GM12878 (cell line): ENCODE data around the gene JMY. TPM values are rescaled to one million over a fixed set of nuclear protein-coding genes. Genes with fewer than 3 reads are reported as not detected.

Experiments
- ATAC-seq: fragments of 200-7000 bp; cut with Tn5 transposase; 3 replicates; pipeline ENCODE4 v1.9.1; 2020; ENCODE audit warnings: mild to moderate bottlenecking, moderate library complexity
- BruUV-seq: library from RNA; stranded (reverse); fragments of 400-500 nt; replicated peaks from 2 replicates; lab custom pipeline; 2021; lab: Mats Ljungman, UMichigan
- CTCF ChIA-PET: fragments of 300-600 bp; sonication (Branson Sonifier 250); formaldehyde crosslinking; extraction: SDS; loops from one replicate; lab custom pipeline; 2021; ENCODE audit warnings: inconsistent platforms; lab: Yijun Ruan, JAX
- POLR2A ChIA-PET: fragments of 350-600 bp; formaldehyde crosslinking; extraction: SDS; loops from one replicate; lab custom pipeline; 2021; ENCODE audit warnings: inconsistent platforms; lab: Charles Lee
- RAD21 ChIA-PET: fragments of 300-600 bp; sonication (Branson Sonifier 250); formaldehyde crosslinking; loops from one replicate; lab custom pipeline; 2023; ENCODE audit warnings: antibody characterized with exemption; ENCODE audit not compliant: unreplicated experiment; lab: Charles Lee
- SMC1A ChIA-PET: fragments of 300-600 bp; sonication (Branson Sonifier 250); formaldehyde crosslinking; loops from one replicate; lab custom pipeline; 2023; ENCODE audit not compliant: unreplicated experiment, uncharacterized antibody; lab: Charles Lee
- DNase-seq: peaks from one replicate; pipeline ENCODE4 v3.0.0-alpha.2; 2011; ENCODE audit warnings: low read depth, low spot score
- FAIRE-seq: peaks from 3 replicates; lab custom pipeline; 2011; peaks lifted over from hg19 to GRCh38; lab: Jason Lieb, UNC
- H2AFZ ChIP-seq: 2 replicates; pipeline ENCODE4 v1.6.0; 2011; ENCODE audit warnings: low read depth, low read length, control low read depth; ENCODE audit not compliant: control insufficient read depth
- H3K27ac ChIP-seq: 2 replicates; pipeline ENCODE4 v1.5.1; 2011; ENCODE audit warnings: control low read depth; ENCODE audit not compliant: control insufficient read depth, insufficient read depth
- H3K27me3 ChIP-seq, 2 experiments: replicated peaks in 1 of 2; 2 replicates each; pipeline versions ENCODE4 v1.6.0 to v1.6.1; 2011; ENCODE audit warnings: low read length in 1 of 2; ENCODE audit not compliant: control insufficient read depth in 2 of 2, insufficient read depth in 2 of 2
- H3K36me3 ChIP-seq, 2 experiments: 2 replicates each; pipeline ENCODE4 v1.5.1; 2011; ENCODE audit warnings: low read length in 1 of 2; ENCODE audit not compliant: control insufficient read depth in 2 of 2, insufficient read depth in 2 of 2
- H3K4me1 ChIP-seq: 2 replicates; pipeline ENCODE4 v1.6.1; 2011; ENCODE audit warnings: mild to moderate bottlenecking, low read length, moderate library complexity, mixed read lengths; ENCODE audit not compliant: control insufficient read depth, insufficient read depth
- H3K4me2 ChIP-seq: 2 replicates; pipeline ENCODE4 v1.6.0; 2011; ENCODE audit warnings: control low read depth; ENCODE audit not compliant: control insufficient read depth, insufficient read depth
- H3K4me3 ChIP-seq: fragments of 200-600 bp; sonication (generic); 2 replicates; pipeline ENCODE4 v1.5.1; 2016
- H3K79me2 ChIP-seq: 2 replicates; pipeline ENCODE4 v1.6.0; 2011; ENCODE audit warnings: low read length; ENCODE audit not compliant: control insufficient read depth, insufficient read depth
- H3K9ac ChIP-seq: 2 replicates; pipeline ENCODE4 v1.8.0; 2011; ENCODE audit warnings: low read length, control low read depth, mixed read lengths; ENCODE audit not compliant: control insufficient read depth, insufficient read depth
- H3K9me3 ChIP-seq: replicated peaks from 3 replicates; pipeline ENCODE4 v1.5.1; 2011; ENCODE audit warnings: mild to moderate bottlenecking, low read length; ENCODE audit not compliant: control insufficient read depth, insufficient read depth
- H4K20me1 ChIP-seq: 2 replicates; pipeline ENCODE4 v1.6.0; 2011; ENCODE audit not compliant: control insufficient read depth, insufficient read depth
- IRF5 ChIP-seq: fragments of 450-650 bp; IDR thresholded peaks from 2 replicates; pipeline ENCODE4 v1.6.1; 2017; ENCODE audit warnings: borderline replicate concordance
- NFYB ChIP-seq: IDR thresholded peaks from 2 replicates; pipeline ENCODE4 v1.6.1; 2011; ENCODE audit warnings: low read depth, mild to moderate bottlenecking, low read length, improper control_type of control experiment, moderate library complexity; ENCODE audit not compliant: insufficient read depth
- PKNOX1 ChIP-seq: fragments of 450-650 bp; IDR thresholded peaks from 2 replicates; pipeline ENCODE4 v1.6.1; 2016; ENCODE audit warnings: mild to moderate bottlenecking
- REST ChIP-seq: IDR thresholded peaks from 2 replicates; pipeline ENCODE4 v1.6.1; 2012; ENCODE audit warnings: mild to moderate bottlenecking, low read depth, low read length
- WGBS: methylation state at CpG from one replicate; pipeline ENCODE4 v1.1.6; 2016; ENCODE audit warnings: low lambda C conversion rate; ENCODE audit not compliant: insufficient replicate concordance, insufficient coverage; ENCODE audit errors: missing lambda C conversion rate; 5-methylcytosine and 5-hydroxymethylcytosine counted together
- in situ Hi-C: fragments of 300-500 bp; cut with MboI; formaldehyde crosslinking; loops from 9 replicates; pipeline ENCODE4 v1.14.3; 2018; ENCODE audit warnings: mixed read lengths
- intact Hi-C: fragments of 100-400 bp; cut with micrococcal nuclease; formaldehyde crosslinking; loops from one replicate; pipeline ENCODE4 v1.14.2; 2022; ENCODE audit not compliant: unreplicated experiment
- polyA plus RNA-seq, 11 experiments: library from polyadenylated mRNA; depleted of rRNA in 4 of 11; unstranded in 6 of 11; stranded (reverse) in 5 of 11; fragments of >200 nt; fragmentation: Nextera tagmentation in 4 of 11; fragmentation: Illumina TruSeq in 1 of 11; extraction: Ambion mirVana in 4 of 11; extraction: Trizol in 1 of 11; gene quantifications; 1 replicate in 1 of 11; 2 replicates in 10 of 11; pipeline versions ENCODE4 v1.2.1 to v1.2.3, GENCODE V29; 2011 to 2016; ENCODE audit warnings: inconsistent platforms in 2 of 11, missing spikeins in 2 of 11, low read depth in 1 of 11
- total RNA-seq, 4 experiments: library from RNA; depleted of rRNA in 3 of 4; stranded (reverse); fragments of >200 nt in 3 of 4; fragmentation: Illumina TruSeq in 1 of 4; extraction: Trizol in 1 of 4; gene quantifications; 2 replicates each; pipeline versions ENCODE4 v1.2.1 to v1.2.3, GENCODE V29; 2013 to 2021

JMY gene
- total and polyA plus RNA-seq, 10 of the 15 experiments (the other 5 are each of a cell fraction or from before 2014, with no cell fraction given): 0.63 to 4.8 (median 2.4) TPM

- 0 out of 2 replicates have a peak overlapping the region, but pooled peaks have one; percentile 18 for H2AFZ ChIP-seq
- H3K27me3 ChIP-seq: no peaks in the 10 kb centered on the region
- no peak overlapping the region for H3K27ac ChIP-seq
- RAD21 ChIA-PET: no interaction called here
- H3K9me3 ChIP-seq: no peaks in the 10 kb centered on the region
- peaks cover 20% of the 10 kb centered on the region for H3K4me1 ChIP-seq
- H3K4me3 ChIP-seq: no peak overlapping the region
- H3K4me2 ChIP-seq: no peak overlapping the region
- no TSS peak for BruUV-seq
- 4% methylated on average over 2 of the region's 2 CpGs for WGBS
- no peaks in the 10 kb centered on the region for H3K79me2 ChIP-seq
- CTCF ChIA-PET: interaction anchor here (0.6 to 0.7 kb wide), 4 partner anchors 9 to 244 kb away, joined by 3 to 5 read pairs (median 3); no protein-coding TSS in a partner anchor
- intact Hi-C loops (no loop called here), in situ Hi-C loops (no loop called here)
- no peak overlapping the region for H3K9ac ChIP-seq
- FAIRE-seq (no peak), DNase-seq (no peak), ATAC-seq (no peak)
- TF ChIP-seq NFYB (0 out of 2 replicates have a peak, but pooled peaks have one; percentile 33), PKNOX1 (peak; percentile 47), REST (no peak), IRF5 (no peak)
- H4K20me1 ChIP-seq: no peaks in the 10 kb centered on the region
- SMC1A ChIA-PET: interaction anchor here (0.8 to 1.4 kb wide), 2 partner anchors 11 to 22 kb away, joined by 3 to 6 read pairs; no protein-coding TSS in a partner anchor
- no peaks in the 10 kb centered on the region for H3K36me3 ChIP-seq
- POLR2A ChIA-PET: no interaction called here
Measured at GRCh38 chr5:79225026-79225425, 10.9 kb upstream of the JMY start.
